ENCODE data around the gene GSN. TPM values are rescaled to one million over a fixed set of nuclear protein-coding genes. Genes with fewer than 3 reads are reported as not detected.

Gene GSN
- total and polyA plus RNA-seq, 5 donors from 2014 or later: 2.7 to 12.1 (median 5.2) TPM

- peaks cover 4% of the 10 kb centered on the region for H3K27me3 Mint-ChIP-seq
- no peak overlapping the region for H3K27ac Mint-ChIP-seq
- no peak for ATAC-seq (ENCODE audit: low read depth in 2 of 2)
- Histone ChIP-seq H3K27ac (ENCODE audit: insufficient read depth, low read length, poor library complexity, severe bottlenecking) (no peak overlapping the region), H3K4me3 (ENCODE audit: low read depth, low read length) (no peak overlapping the region), H3K4me1 (ENCODE audit: control insufficient read depth, insufficient read depth, low read length, poor library complexity, severe bottlenecking) (no peaks in the 10 kb centered on the region), H3K9me3 (ENCODE audit: control insufficient read depth in 2 of 2, low read length in 2 of 2) (no peaks in the 10 kb centered on the region), H3K36me3 (ENCODE audit: control insufficient read depth, insufficient read depth, low read length) (no peaks in the 10 kb centered on the region), H3K27me3 (ENCODE audit: control insufficient read depth, insufficient read depth, low read length) (no peaks in the 10 kb centered on the region)
- peaks cover 20% of the 10 kb centered on the region for H3K36me3 Mint-ChIP-seq
- H3K4me3 Mint-ChIP-seq: no peak overlapping the region
- DNase-seq: no peak
- H3K4me1 Mint-ChIP-seq: peaks cover 0 to 5% (median 0%) of the 10 kb centered on the region in 4 donors
- peaks cover 0 to 2% (median 0%) of the 10 kb centered on the region in 7 donors for H3K9me3 Mint-ChIP-seq
Observed at GRCh38 chr9:121252104-121252851, 15.7 kb upstream of the GSN start.

- H3K36me3 Mint-ChIP-seq: peaks cover 20% of the 10 kb centered on the region
- H3K27ac Mint-ChIP-seq: no peak overlapping the region
- Histone ChIP-seq H3K27me3 (ENCODE audit: control insufficient read depth, insufficient read depth, low read length) (no peaks in the 10 kb centered on the region), H3K4me1 (ENCODE audit: control insufficient read depth, insufficient read depth, low read length, poor library complexity, severe bottlenecking) (no peaks in the 10 kb centered on the region), H3K9me3 (ENCODE audit: control insufficient read depth in 2 of 2, low read length in 2 of 2) (no peaks in the 10 kb centered on the region), H3K4me3 (ENCODE audit: low read depth, low read length) (no peak overlapping the region), H3K36me3 (ENCODE audit: control insufficient read depth, insufficient read depth, low read length) (no peaks in the 10 kb centered on the region), H3K27ac (ENCODE audit: insufficient read depth, low read length, poor library complexity, severe bottlenecking) (no peak overlapping the region)
- peaks cover 0 to 2% (median 0%) of the 10 kb centered on the region in 7 donors for H3K9me3 Mint-ChIP-seq
- H3K27me3 Mint-ChIP-seq: peaks cover 4% of the 10 kb centered on the region
- ATAC-seq (ENCODE audit: low read depth in 2 of 2): no peak
- H3K4me1 Mint-ChIP-seq: peaks cover 0 to 5% (median 0%) of the 10 kb centered on the region in 4 donors
- DNase-seq: no peak
- no peak overlapping the region for H3K4me3 Mint-ChIP-seq
Observed at GRCh38 chr9:121253162-121253561, 14.8 kb upstream of the GSN start.

GRCh38 chr9:121253821-121254501, 14.0 kb upstream of the GSN start:
- Mint-ChIP-seq H3K36me3 (peaks cover 12% of the 10 kb centered on the region), H3K27ac (no peak overlapping the region), H3K4me3 (no peak overlapping the region), H3K9me3 (peaks cover 0 to 1% (median 0%) of the 10 kb centered on the region in 7 donors), H3K27me3 (peaks cover 4% of the 10 kb centered on the region), H3K4me1 (peaks cover 0 to 5% (median 0%) of the 10 kb centered on the region in 4 donors)
- H3K27ac ChIP-seq (ENCODE audit: insufficient read depth, low read length, poor library complexity, severe bottlenecking): no peak overlapping the region
- H3K27me3 ChIP-seq (ENCODE audit: control insufficient read depth, insufficient read depth, low read length): no peaks in the 10 kb centered on the region
- H3K9me3 ChIP-seq (ENCODE audit: control insufficient read depth in 2 of 2, low read length in 2 of 2): no peaks in the 10 kb centered on the region
- H3K4me1 ChIP-seq (ENCODE audit: control insufficient read depth, insufficient read depth, low read length, poor library complexity, severe bottlenecking): no peaks in the 10 kb centered on the region
- no peak overlapping the region for H3K4me3 ChIP-seq (ENCODE audit: low read depth, low read length)
- ATAC-seq (ENCODE audit: low read depth in 2 of 2): no peak
- no peak for DNase-seq
- no peaks in the 10 kb centered on the region for H3K36me3 ChIP-seq (ENCODE audit: control insufficient read depth, insufficient read depth, low read length)

- H3K27me3 ChIP-seq (ENCODE audit: control insufficient read depth, insufficient read depth, low read length): no peaks in the 10 kb centered on the region
- ATAC-seq (ENCODE audit: low read depth in 2 of 2): no peak
- H3K27ac ChIP-seq (ENCODE audit: insufficient read depth, low read length, poor library complexity, severe bottlenecking): no peak overlapping the region
- Mint-ChIP-seq H3K4me3 (no peak overlapping the region), H3K27me3 (no peaks in the 10 kb centered on the region), H3K27ac (no peak overlapping the region), H3K9me3 (no peaks in the 10 kb centered on the region), H3K4me1 (peaks cover 0 to 4% (median under 1%) of the 10 kb centered on the region in 4 donors), H3K36me3 (no peaks in the 10 kb centered on the region)
- no peaks in the 10 kb centered on the region for H3K36me3 ChIP-seq (ENCODE audit: control insufficient read depth, insufficient read depth, low read length)
- DNase-seq: no peak
- no peaks in the 10 kb centered on the region for H3K4me1 ChIP-seq (ENCODE audit: control insufficient read depth, insufficient read depth, low read length, poor library complexity, severe bottlenecking)
- H3K4me3 ChIP-seq (ENCODE audit: low read depth, low read length): no peak overlapping the region
- H3K9me3 ChIP-seq (ENCODE audit: control insufficient read depth in 2 of 2, low read length in 2 of 2): no peaks in the 10 kb centered on the region
Observed at GRCh38 chr9:121259498-121259897, 8.5 kb upstream of the GSN start.

- Mint-ChIP-seq H3K4me1 (peaks cover 0 to 4% (median under 1%) of the 10 kb centered on the region in 4 donors), H3K9me3 (no peaks in the 10 kb centered on the region), H3K27ac (no peak overlapping the region), H3K36me3 (no peaks in the 10 kb centered on the region), H3K4me3 (no peak overlapping the region), H3K27me3 (no peaks in the 10 kb centered on the region)
- no peak for DNase-seq
- H3K36me3 ChIP-seq (ENCODE audit: control insufficient read depth, insufficient read depth, low read length): no peaks in the 10 kb centered on the region
- H3K4me1 ChIP-seq (ENCODE audit: control insufficient read depth, insufficient read depth, low read length, poor library complexity, severe bottlenecking): no peaks in the 10 kb centered on the region
- no peaks in the 10 kb centered on the region for H3K9me3 ChIP-seq (ENCODE audit: control insufficient read depth in 2 of 2, low read length in 2 of 2)
- no peak for ATAC-seq (ENCODE audit: low read depth in 2 of 2)
- no peak overlapping the region for H3K4me3 ChIP-seq (ENCODE audit: low read depth, low read length)
- no peaks in the 10 kb centered on the region for H3K27me3 ChIP-seq (ENCODE audit: control insufficient read depth, insufficient read depth, low read length)
- H3K27ac ChIP-seq (ENCODE audit: insufficient read depth, low read length, poor library complexity, severe bottlenecking): no peak overlapping the region
Observed at GRCh38 chr9:121259935-121260334, 8.0 kb upstream of the GSN start.

GRCh38 chr9:121260457-121261106, 7.4 kb upstream of the GSN start:
- no peaks in the 10 kb centered on the region for H3K27me3 Mint-ChIP-seq
- no peak overlapping the region for H3K4me3 Mint-ChIP-seq
- peaks cover 0 to 4% (median under 1%) of the 10 kb centered on the region in 4 donors for H3K4me1 Mint-ChIP-seq
- Histone ChIP-seq H3K36me3 (ENCODE audit: control insufficient read depth, insufficient read depth, low read length) (no peaks in the 10 kb centered on the region), H3K9me3 (ENCODE audit: control insufficient read depth in 2 of 2, low read length in 2 of 2) (no peaks in the 10 kb centered on the region), H3K4me1 (ENCODE audit: control insufficient read depth, insufficient read depth, low read length, poor library complexity, severe bottlenecking) (no peaks in the 10 kb centered on the region), H3K27ac (ENCODE audit: insufficient read depth, low read length, poor library complexity, severe bottlenecking) (no peak overlapping the region), H3K4me3 (ENCODE audit: low read depth, low read length) (no peak overlapping the region), H3K27me3 (ENCODE audit: control insufficient read depth, insufficient read depth, low read length) (no peaks in the 10 kb centered on the region)
- ATAC-seq (ENCODE audit: low read depth in 2 of 2): no peak
- H3K27ac Mint-ChIP-seq: no peak overlapping the region
- no peak for DNase-seq
- H3K9me3 Mint-ChIP-seq: no peaks in the 10 kb centered on the region
- H3K36me3 Mint-ChIP-seq: peaks cover 4% of the 10 kb centered on the region

GRCh38 chr9:121261107-121261460, 6.9 kb upstream of the GSN start:
- Histone ChIP-seq H3K27ac (ENCODE audit: insufficient read depth, low read length, poor library complexity, severe bottlenecking) (no peak overlapping the region), H3K4me1 (ENCODE audit: control insufficient read depth, insufficient read depth, low read length, poor library complexity, severe bottlenecking) (no peaks in the 10 kb centered on the region), H3K9me3 (ENCODE audit: control insufficient read depth in 2 of 2, low read length in 2 of 2) (no peaks in the 10 kb centered on the region), H3K36me3 (ENCODE audit: control insufficient read depth, insufficient read depth, low read length) (no peaks in the 10 kb centered on the region), H3K4me3 (ENCODE audit: low read depth, low read length) (no peak overlapping the region), H3K27me3 (ENCODE audit: control insufficient read depth, insufficient read depth, low read length) (no peaks in the 10 kb centered on the region)
- Mint-ChIP-seq H3K27ac (no peak overlapping the region), H3K4me1 (peaks cover 0 to 4% (median under 1%) of the 10 kb centered on the region in 4 donors), H3K4me3 (no peak overlapping the region), H3K9me3 (no peaks in the 10 kb centered on the region), H3K27me3 (no peaks in the 10 kb centered on the region), H3K36me3 (peaks cover 6% of the 10 kb centered on the region)
- no peak for ATAC-seq (ENCODE audit: low read depth in 2 of 2)
- no peak for DNase-seq
